GM19193 (cell line): ENCODE data around the gene CCL24.

ENCODE experiments used
- POLR2A ChIP-seq: IDR thresholded peaks from 4 replicates; pipeline ENCODE4 v1.6.1; 2011; ENCODE audit not compliant: insufficient read depth, insufficient read length; ENCODE audit errors: extremely low read depth

Gene CCL24

DNA sequence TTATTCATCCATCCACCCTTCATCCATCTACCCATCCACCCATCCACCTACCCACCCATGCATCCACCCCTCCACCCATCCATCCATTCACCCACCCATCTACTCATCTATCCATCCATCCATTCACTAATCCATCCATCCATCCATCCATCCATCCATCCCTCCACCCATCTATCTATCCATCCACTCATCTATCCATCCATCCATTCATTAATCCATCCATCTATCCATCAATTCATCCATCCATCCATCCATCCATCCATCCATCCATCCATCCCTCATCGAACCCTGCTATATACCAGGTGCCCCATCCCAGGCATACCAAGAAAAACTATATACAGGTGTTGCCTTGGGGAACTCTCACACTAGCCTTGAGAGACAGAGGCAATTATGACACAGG lies 7.1 kb upstream of the CCL24 start:
- TF ChIP-seq POLR2A = no peak

DNA sequence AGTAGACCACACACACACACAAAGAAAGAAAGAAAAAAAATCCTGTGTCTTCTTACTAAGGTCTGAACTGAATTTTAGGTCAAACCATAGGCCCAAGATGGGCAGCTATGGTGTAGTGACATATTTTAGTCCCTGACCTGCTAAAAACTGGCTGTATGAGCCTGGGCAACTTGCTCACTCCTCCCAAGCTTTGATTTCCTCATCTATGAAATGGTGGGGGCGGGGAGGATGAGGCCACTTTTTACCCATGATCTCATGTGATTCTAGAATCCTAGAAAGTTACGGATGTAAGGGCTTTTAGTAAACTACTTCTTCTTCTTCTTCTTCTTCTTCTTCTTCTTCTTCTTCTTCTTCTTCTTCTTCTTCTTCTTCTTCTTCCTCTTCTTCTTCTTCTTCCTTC lies 6.1 kb upstream of the CCL24 start:
- TF ChIP-seq POLR2A = no peak

DNA sequence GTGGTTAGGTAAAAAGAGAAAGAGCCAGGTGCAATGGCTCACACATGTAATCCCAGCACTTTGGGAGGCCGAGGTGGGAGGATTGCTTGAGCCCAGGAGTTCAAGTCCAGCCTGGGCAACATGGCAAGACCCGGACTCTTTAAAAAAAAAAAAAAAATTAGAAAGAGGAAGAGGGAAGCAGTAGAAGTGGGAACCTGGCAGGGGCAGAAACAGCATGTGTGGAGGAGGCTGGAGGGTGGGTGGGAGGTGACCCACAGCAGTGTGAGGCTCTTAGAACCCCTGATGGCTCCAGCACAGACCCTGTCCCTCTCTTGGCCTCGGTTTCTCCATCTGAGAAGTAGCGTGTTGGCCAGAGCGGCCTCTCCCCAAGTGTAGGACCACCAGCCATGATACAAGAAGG lies 4.9 kb upstream of the CCL24 start:
- TF ChIP-seq POLR2A = no peak

DNA sequence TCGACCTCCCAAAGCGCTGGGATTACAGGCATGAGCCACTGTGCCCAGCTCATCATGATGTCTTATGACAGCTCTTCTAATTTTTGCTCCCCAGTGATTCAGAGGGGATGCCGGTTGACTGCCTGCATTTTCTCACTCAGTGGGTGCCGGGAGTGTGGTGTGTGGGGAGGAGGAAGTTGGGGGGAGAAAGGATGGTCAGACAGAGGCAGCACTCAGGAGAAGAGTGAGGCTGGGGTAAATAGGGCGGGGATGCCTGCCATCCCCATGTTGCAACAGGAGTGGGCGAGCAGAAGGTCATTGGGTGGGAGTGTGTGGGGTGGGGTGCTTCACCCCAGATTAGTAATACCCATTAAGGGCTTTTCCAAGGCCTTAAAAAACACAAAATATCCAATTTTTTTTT lies 3.5 kb upstream of the CCL24 start:
- TF ChIP-seq POLR2A = no peak

DNA sequence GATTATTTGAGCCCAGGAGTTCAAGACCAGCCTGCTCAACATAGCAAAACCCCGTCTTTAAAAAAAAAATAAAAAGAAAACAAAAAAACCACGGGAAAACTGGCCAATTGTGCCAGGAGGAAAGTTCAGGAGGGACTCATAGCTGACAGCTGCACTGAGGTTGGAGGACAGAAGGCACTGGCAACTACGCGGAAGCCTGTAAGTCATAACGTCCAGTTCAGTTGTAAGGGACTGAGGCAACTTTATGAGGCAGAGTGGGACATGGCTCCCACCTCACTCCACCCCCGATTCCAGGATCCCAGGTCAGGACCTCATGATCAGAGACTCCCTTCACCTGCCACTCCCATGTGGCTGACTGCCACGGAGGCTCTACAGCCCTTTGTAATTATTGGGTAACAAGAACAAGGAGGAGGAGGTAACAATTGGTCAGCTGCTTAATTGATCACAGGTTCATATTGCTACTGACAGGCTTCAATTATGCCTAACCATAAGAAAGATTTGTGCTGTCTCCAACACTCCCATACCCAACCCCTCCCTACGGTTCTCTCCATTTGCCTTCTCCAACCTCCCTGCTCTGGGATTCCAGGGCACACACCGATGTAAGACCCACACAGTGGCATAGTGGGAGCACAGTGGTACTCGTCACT lies 1.9 kb upstream of the CCL24 start:
- no peak for TF ChIP-seq POLR2A

DNA sequence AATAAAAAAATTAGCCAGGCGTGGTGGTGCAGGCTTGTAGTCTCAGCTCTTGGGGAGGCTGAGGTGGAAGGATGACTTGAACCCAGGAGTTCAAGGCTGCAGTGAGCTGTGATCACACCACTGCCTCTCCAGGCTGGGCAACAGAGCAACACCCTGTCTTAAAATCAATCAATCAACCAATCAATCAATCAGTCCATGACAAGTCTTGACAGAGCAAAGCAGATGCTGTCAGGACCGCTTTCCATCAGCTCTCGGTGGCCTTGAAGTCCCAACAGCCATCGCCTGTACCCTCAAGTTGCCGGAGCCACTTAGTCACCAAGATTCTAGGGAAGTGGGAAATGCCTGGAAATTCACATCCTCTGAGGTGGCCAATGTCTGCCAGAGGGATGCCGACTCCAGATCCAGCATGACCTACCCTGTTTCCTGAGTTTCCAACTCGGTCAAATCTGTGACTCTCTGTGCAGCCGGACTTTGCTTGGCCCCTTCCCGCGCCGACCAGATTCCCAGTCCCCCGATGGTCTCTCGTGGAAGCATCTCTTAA lies 871 bp upstream of the CCL24 start:
- no peak for TF ChIP-seq POLR2A

DNA sequence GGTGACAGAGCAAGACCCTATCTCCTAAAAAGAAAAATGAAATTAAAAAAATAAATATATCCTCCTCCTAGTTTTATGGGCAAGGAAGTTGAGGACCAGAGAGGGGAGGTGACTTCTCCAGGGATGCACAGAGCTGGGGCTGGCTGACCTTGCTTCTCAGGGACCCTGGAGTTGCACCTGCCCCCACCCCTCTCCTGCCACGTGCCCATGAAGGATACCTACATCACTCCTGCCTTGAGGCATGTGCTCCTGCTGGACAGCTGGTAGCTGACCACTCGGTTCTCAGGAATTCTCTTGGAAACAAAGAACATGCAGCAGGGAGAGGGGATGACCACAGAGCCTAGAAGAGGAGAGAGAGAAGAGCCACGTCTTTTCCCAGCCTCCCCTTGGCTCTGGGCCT lies 522 bp downstream of the CCL24 start:
- TF ChIP-seq POLR2A = no peak

DNA sequence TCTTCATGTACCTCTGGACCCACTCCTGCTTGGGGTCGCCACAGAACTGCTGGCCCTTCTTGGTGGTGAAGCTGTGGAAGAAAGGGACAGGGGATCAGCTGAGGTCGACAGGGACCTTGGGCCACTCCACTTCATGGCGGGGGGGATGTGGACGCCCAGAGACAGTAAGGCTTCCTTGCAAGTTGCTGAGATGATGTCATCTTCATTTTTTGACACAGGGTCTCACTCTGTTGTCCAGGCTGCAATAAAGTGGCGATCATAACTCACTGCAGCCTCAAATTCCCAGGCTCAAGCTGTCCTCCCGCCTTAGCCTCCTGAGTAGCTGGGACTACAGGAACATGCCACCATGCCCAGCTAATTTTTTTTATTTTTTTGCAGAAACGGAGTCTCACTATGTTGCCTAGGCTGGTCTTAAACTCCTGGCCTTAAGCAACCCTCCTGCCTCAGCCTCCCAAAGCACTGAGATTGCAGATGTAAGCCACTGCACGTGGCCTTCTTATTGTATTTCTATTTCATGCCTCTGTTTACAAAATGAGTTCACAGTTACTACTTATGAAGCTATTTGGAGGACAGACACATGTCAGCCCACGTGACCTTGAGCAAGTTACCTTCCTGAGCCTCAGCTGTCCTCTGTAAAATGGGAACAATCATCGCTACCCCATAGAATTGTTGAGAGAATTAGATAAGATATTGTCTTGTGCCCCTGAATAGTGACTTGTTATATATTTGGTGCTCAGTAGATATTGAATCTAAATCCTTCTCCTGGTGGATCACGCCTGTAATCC lies 1.5 kb downstream of the CCL24 start:
- TF ChIP-seq POLR2A = no peak

DNA sequence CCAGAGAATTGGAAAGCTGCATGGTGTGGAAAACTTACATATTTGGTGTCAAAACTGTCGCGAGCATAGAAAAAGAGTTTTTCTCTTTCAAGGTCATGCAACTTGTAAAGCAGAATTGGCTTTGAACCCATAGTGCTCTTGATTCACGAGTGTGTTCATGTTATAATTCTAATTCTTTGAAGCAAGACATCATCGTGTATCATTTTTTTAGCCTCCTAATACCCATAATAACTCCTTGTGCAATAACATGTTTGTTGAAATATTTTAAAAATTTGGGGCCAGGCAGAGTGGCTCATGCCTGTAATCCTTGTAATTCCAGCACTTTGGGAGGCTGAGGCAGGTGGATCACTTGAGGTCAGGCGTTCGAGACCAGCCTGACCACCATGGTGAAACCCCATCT lies 4.2 kb downstream of the CCL24 start:
- TF ChIP-seq POLR2A = no peak

DNA sequence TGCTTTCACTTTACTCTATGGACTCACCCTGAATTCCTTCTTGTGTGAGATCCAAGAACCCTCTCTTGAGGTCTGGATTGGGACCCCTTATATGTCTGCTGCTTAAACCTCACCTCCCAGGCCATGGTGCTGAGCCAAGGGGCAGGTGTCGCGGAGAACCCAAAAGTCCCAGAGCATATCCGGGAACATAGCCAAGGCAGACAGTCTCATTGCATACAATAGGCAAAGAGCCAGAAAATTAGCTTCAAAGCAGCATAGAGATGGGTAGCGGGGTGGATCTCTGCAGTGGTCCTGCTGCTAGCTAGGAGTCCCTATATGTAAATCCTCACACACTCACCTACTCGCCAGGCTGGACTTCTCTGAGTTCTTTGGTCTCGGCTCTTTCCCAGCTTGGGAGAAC lies 5.5 kb downstream of the CCL24 start:
- TF ChIP-seq POLR2A = no peak

DNA sequence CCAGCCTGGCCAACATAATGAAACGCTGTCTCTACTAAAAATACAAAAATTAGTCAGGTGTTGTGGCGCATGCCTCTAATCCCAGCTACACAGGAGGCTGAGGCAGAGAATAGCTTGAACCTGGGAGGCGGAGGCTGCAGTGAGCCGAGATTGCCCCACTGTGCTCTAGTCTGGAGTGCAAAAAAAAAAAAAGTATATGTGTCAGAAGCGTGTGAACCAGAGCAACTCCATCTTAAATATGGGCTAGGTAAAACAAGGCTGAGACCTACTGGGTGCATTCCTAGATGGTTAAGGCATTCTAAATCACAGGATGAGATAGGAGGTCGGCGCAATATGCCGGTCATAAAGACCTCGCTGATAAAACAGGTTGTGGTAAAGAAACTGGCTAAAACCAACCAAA lies 6.2 kb downstream of the CCL24 start:
- no peak for TF ChIP-seq POLR2A

DNA sequence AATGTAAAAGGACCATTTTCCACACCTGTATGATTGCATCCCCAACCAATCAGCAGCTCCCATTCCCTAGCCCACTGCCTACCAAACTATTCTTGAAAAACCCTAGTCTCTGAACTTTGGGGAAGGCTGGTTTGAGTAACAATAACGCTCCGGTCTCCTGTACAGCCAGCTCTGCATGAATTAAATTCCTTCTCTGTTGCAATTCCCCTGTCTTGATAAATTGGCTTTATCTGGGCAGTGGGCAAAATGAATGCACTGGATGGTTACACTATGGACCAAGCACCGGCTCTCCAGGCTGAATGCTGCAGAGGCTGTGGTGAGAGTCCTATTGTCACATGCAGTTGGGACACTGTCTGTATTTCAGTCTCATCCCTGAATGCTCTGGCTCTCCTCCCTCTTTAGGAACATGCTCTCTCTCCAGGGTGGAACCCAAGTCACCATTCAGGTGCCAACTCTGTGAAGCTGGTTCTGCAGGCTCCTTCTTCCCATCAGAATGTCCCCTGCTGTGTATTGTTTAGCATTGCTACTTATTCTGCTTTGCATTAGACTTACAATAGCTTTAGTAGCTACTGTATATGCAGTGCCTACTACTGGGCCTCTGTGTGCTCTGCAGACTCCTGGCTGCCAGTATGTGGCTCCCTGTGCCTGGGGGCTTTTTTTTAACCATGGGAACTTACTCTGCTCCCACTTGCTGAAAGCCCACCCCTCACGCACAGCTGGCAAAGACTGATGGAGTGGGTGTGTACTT lies 6.9 kb downstream of the CCL24 start:
- TF ChIP-seq POLR2A = no peak

DNA sequence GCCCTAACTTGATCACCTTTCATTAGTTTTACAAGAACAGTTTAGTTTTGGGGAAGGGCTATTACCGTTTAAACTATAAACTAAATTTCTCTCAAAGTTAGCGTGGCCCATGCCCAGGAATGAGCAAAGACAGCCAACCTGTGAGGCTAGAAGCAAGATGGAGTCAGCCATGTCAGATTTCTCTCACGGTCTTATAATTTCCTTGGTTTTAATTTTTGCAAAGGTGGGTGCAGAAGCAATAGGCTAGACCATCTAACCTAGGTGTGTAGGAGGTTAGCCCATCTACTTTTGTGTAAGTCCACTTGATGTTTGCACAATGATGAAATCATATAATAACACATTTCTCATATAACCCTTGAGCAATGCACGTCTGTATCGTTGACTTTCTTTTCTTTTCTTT lies 8.9 kb downstream of the CCL24 start:
- no peak for TF ChIP-seq POLR2A

DNA sequence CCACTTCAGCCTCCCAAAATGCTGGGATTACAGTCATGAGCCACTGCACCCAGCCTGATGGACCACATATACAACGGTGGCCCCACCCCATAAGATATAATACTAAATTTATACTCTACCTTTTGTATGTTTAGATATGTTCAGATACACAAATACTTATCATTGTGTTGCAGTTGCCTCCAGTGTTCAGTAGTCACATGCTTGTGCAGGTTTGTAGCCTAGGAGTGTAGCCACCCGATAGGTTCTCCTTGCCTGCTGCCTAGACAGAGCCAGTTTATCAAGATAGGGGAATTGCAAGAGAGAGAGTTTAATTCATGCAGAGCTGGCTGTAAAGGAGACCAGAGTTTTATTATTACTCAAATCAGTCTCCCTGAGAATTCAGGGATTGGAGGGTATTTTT lies 9.6 kb downstream of the CCL24 start:
- TF ChIP-seq POLR2A = no peak

DNA sequence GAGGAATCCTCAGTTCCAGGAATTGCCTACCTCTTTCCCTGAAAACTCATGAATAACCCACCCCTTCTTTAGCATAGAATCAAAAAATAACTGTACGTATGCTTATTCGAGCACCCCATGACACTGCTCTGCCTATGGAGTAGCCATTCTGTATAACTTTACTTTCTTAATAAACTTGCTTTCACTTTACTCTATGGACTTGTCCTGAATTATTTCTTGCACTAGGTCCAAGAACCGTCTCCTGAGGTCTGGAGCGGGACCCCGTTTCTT lies 11.1 kb downstream of the CCL24 start:
- TF ChIP-seq POLR2A = no peak

DNA sequence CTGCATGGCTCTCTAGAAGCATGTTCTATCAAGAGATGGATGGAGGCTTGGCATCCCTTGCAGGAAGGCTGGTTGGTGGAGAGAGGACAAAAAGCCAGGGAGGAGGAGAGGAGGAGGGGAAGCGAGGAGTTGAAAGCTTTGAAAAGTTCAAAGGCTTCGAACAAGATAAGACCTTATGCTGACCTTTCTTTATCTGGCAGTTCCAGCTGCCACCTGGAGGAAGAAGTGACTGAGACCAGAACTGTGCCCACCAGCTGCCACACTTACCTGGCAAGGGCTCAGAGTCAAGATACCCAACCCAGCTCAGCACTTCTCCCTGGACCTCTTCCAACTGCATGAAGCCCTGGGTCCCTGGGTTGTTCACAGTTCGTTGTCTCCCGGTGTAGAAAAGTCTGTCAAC lies 14.8 kb downstream of the CCL24 start:
- no peak for TF ChIP-seq POLR2A
